GM18858 (cell line): ENCODE results near the gene RNF8.

ENCODE experiments used
- ATAC-seq: cut with Tn5 transposase; IDR thresholded peaks from one replicate; pipeline ENCODE4 v1.9.1; 2021; ENCODE audit not compliant: unreplicated experiment

The RNF8 gene

GRCh38 chr6:37357288-37357687 is 3.5 kb downstream of the RNF8 start:
- no peak for ATAC-seq

DNA sequence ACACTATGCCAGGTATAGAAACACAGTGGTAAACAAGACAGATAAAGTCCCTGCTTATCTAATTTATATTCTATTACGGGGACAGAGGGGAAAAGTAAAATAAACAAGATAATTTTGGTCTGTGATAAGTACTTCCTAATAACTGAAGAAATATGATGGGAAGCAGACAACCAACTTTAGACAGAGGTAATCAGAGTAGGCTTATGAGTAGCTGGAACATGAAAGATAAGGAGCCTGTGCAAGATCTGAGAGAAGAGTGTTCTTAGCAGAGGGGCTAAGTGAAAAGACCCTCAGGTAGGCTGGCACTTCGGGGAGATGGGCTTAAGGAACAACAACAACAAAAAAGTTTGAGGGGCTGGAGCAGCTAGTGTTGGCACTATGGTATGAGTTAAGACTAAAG is 4.1 kb downstream of the RNF8 start:
- ATAC-seq = no peak

DNA sequence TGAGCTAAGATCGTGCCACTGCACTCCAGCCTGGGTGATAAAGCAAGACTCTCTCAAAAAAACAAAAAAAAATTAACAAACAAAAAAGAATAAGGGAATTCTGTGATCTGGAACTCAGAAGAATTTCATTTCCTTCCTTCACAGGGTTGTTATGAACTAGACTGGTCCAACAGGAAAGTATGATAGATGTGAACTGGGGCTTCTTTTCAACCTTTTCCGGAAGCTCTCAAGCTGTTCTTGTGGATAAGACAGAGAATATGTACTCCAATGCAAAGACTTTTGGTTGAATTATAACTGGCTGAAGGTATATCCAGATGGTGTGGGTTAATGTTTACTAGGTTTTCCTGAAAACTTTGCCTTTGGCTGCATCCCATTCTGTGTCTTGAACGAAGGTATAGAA is 5.3 kb downstream of the RNF8 start:
- no peak for ATAC-seq

- no peak for ATAC-seq
Observed at GRCh38 chr6:37362101-37362828, 8.5 kb downstream of the RNF8 start.

- ATAC-seq = no peak
Observed at GRCh38 chr6:37365791-37366190, 12.0 kb downstream of the RNF8 start.

GRCh38 chr6:37366910-37367309 is 13.1 kb downstream of the RNF8 start:
- no peak for ATAC-seq

- ATAC-seq = no peak
Observed at GRCh38 chr6:37368961-37369320, 15.2 kb downstream of the RNF8 start.

DNA sequence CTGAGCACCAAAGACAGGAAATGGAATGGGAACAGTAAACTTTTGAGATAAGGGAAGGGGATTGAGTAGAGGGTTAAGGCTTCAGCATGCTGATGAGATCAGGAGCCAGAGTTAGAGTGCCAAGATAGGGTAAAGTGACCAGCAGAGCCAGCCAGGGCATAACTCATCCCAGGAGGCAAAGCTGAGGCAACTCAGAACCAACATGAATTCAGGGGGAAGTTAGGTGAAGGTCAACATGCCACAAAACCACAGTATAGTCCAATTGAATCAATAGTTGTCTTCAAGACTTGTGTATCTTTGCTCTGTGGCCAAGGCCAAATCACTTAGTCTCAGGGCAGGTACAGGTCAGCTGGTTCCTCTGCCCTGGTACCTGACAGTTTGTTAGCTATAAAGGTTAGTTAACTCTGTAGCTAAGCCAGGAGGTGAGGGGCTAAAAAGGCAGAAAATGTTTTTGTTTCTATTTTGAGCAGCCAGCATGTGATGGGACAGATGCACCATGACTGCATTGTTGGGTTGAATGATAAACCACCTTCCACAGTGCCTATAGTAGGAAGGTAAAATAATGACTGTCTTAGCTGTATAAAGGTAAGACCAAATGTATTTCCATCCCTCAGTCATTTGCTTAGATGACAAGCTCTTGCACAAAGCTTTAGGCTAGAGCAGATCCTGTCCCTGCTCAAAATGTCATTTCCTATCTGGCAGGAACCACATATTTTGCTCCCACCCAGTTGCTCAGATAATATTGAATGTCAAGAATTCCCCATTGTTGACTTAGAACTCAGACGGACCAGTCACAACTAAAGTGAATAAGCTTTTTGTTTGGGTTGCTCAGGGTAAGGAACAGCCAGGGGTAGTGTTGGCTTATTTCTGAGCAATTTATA is 15.8 kb downstream of the RNF8 start:
- no peak for ATAC-seq

DNA sequence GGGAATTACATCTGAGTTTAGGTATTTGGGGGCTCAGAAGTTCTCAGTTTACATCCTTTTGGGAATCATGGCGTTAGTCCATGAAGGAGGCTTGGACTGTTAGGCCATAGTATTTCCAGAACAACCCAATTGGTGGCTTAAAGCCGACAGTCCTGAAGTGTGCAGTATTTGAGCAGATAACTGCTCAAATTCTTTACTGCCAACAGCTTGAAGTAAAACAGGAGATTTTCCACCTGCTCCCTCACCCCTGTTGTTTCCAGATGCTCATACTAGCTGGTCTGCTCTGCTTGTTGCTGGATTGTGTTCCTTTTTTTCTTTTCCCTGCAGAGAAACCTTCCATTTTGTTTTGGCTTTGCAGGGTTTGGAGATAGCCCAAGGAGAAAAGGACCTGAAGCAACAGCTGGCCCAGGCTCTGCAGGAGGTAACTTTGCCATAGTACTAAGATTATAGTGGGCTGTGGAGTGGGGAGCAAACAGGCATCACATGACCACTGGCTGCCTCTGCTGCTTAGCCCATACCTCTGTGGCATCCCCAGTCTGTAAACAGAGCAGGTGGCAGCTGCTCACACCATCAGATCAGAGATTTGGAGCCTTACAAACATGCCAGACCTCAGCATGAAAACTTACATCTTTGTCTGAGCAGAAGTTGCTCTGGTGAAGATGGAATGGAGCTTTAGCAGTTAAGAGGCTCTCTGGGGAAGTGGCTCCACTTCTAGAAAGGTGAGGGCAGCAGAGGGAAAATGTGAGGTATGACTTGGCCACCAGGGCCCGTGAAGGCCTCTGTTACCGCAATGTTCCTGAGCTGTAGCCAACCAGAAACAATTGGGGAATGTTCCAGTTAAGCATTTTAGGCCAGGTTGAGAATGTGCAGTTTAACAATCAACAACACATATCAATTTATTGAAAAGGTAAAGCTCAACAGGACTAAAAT is 17.6 kb downstream of the RNF8 start:
- ATAC-seq = no peak

DNA sequence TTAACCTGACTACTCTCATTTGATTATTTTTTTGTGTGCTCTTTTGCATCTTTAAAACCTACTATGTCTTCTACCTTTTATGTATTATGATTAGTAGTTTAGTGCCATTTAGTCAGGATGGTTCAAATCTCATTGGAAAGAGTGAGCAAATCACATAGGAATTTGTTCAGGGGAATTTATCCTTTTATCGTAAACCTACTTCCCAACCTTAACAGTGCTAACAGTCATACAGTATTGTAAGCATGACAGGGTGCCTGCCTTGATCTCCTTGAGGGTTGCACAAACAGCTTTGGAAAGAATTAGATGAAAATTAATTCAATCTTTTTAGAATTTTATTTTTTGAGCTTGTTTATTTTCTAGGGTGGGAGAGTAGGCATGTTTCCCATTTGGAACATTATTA is 18.3 kb downstream of the RNF8 start:
- no peak for ATAC-seq

DNA sequence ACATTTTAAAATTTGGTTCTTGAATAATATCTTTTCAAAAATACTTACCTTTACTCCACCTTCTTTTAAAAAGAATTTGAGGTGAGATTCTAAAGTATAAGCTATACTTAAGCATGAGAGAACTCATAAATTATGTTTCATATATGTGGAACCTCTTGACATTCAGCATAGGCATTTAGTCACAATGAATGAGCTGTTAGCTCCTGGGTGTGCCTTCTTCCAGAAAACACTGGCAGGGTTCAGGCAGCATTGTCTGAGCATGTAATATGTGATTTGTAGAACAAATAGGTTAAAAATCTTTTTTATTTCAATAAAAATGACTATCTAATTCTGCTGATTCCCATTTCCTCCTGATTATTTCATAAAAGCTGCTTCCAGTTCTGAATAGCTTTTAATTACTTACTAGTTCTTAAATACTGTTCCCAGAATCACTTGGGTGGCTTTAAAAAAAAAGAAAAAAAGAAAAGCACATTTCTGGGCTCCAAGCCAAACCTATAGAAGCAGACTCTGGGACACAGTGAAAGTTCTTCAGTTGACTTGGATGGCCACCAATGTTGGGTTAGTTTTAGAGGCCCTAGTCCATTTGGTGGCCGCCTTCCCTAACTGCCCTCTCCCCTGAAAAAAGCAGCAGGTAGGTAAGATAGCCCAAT is 20.2 kb downstream of the RNF8 start:
- no peak for ATAC-seq

DNA sequence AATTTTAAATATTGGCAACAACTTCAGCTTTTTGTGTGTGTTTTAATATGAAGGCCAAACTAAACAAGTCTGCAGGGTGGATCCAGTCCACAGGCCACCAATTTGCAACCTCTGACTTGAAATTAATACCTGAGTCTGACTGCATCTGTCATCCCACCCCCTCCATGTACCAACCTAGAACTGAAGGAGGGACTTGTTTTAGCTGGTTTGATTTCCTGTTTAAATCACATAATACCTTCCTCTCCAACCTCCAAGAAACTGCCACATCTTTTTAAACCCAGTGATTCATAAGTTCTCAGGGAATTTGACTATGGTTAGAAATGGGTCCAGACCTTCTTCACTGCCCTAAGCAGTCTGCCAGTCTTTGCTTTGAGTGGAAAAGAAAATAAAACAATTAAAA is 21.6 kb downstream of the RNF8 start:
- no peak for ATAC-seq

DNA sequence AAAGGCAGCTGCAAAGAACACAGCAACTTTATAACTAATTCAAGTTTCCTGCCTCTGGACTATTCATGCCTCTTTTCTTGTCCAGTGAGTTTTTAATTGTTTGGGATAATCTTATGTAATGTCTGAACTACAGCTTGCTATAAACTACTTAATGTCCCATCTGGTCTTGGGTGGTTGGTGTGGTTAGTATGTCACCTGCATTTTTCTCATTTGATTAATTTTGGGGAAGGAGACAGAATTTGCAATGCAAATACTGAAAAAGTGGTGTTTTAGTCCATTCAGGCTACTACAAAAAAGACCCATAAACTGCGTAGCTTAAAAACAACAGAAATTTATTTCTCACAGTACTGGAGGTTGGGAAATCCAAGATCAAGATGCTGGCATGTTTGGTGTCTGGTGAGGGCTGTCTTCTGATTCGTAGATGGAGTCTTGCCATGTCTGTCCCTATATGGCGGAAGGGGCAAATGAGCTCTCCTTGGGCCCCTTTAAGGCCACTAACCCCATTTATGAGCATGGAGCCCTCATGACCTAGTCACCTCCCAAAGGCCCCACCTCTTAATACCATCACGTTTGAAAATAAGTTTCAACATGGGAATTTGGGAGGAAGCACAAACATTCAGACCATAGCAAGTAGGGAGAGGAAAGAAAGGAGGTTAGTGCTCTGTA is 22.4 kb downstream of the RNF8 start:
- no peak for ATAC-seq

GRCh38 chr6:37381579-37381978 is 27.8 kb downstream of the RNF8 start:
- no peak for ATAC-seq

DNA sequence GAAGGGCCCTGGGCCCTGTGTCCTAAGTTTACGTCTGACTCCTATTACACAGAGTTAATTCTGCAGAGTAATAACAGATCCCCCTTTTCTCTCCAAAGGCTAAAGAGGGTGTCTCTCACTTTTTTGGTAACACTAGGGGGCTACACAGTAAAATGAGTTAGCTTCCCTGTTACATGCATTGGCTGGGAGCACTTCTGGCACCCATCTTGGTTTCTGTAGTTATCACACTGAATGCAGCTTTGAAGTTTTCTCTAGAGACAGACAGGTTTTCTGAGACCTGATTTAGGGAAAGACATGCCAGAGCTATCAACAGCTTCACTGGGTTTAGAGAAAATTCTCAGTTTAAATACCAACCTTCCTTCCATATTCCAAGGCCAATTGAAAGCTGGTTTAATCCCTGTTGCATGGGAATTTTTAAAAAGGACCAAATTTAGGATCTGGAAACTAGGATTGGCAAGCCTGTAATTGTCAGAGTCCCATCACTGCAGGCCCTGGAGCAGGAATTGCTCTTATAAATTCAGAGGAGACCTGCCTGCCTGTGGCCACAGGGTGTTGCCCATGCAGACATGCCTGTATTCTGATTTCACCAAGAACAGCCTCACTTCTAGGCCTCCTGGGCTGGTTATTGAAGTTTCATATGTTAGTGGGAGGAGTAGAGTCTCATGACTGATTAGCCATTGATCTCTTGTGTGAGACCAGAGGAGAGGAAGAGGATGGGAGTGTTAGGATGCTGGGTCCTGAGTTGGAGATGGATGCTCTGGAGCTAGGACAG is 29.4 kb downstream of the RNF8 start:
- no peak for ATAC-seq

- no peak for ATAC-seq
Observed at GRCh38 chr6:37388578-37388977, 34.8 kb downstream of the RNF8 start.

GRCh38 chr6:37389857-37390256 is 36.1 kb downstream of the RNF8 start:
- ATAC-seq = no peak

- no peak for ATAC-seq
Observed at GRCh38 chr6:37391120-37391519, 37.3 kb downstream of the RNF8 start.

GRCh38 chr6:37392821-37393220 is 39.0 kb downstream of the RNF8 start:
- no peak for ATAC-seq
